ENCODE data around the gene CCDC127. TPM values are rescaled to one million over a fixed set of nuclear protein-coding genes. Genes with fewer than 3 reads are reported as not detected.
"Not testable (repeated sequence)": the region's sequence is repeated elsewhere in the genome, so short reads cannot be mapped to it uniquely, and the experiment has no call there.

The CCDC127 gene
- 7.7 TPM for total RNA-seq (ENCODE audit: insufficient read depth, low replicate concordance)

- peak; percentile 98 for DNase-seq (ENCODE audit: low spot score)
Measured at GRCh38 chr5:217494-218456, at the start of gene CCDC127, which contains the start of gene SDHA. Gene CCDC127, minus strand, starts transcription at chr5:218153. Its CDS starts 1,304 bp downstream, at chr5:216849. Gene SDHA, plus strand, starts transcription at chr5:218320. Its CDS starts 36 bp downstream, at chr5:218356.

DNA sequence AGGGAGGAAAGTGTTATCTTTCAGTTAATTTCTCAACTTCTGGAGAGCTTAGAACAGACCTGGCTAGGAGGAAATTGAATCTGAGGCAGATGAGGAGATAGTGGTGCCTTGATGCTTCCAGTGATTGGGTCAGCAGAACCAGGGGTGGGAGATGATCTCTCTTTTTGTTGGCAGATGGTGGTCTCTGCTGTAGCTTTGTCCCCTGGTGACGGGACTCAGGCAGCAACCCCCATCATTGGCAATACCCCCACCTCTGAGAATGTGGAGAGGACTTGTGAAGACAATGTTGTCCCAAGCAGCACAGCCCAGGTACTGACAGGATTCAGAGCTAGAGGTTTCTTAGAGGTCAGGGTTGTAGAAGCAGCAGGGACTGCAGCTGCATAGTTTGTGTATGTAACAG lies 49.8 kb upstream of the CCDC127 start:
- no peak for DNase-seq (ENCODE audit: low spot score)

DNA sequence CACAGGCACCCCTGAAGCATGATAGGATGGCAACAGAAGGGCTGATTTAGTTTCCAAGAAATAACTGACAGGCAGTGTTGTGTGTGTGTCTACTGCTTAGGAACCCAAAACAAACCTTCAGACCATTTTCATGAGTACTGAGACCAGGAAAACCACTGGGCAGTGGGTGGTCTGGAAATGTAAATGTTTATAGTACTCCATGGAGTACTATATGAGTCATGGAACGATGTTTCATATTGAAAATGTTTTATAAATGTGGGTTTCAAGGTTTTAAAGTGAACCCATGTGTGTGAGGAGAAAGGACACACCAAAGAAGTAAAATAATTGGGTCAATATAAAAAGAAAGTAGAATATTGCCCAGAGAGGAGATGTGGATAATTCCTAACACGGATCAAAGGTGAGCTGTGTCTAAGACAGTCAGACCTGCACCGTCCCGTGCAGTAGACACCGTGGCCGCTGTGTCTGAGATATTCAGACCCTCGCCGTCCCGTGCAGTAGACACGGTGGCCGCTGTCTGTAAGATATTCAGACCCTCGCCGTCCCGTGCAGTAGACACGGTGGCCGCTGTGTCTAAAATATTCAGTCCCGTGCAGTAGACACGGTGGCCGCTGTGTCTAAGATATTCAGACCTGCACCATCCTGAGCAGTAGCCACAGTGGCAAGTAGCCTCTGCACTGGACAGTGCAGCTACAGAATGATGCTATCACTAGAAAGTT lies 48.5 kb upstream of the CCDC127 start:
- DNase-seq (ENCODE audit: low spot score), result not testable (repeated sequence)

GRCh38 chr5:264338-264737 lies 46.4 kb upstream of the CCDC127 start:
- DNase-seq (ENCODE audit: low spot score), result no peak

DNA sequence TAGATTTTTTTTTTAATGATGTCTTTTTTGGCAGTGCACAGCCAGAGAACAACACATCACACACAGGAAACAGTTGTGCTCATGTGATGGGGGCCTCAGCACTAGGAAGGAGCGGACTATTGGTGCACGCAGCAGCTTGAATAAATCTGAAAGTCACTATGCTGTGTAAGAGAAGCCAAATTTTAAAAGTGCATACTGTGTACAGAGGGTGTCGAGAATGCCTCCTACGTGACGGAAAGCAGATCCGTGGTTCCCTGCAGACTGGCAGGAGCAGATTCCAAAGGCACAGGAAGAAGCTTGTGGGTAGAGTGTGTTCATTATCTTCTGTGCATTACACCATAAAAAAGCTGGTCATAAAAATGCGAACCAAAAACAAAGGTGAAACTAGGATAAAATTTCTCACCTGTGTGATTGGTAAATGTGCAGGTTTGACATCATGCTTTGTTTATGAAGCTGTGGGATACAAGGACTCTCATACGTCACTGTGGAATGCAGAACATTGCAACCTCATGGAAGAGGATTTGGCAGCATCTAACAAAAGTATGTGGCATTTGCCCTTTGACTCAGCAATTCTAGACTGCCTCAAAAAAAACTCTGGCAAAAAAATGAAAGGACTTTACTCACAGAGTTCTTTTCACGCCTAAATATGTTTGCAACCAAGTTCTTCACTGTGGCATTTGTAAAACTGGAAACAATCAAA lies 45.5 kb upstream of the CCDC127 start:
- DNase-seq (ENCODE audit: low spot score), result peak; percentile 85

- no peak for DNase-seq (ENCODE audit: low spot score)
Measured at GRCh38 chr5:257148-257547, 39.2 kb upstream of the CCDC127 start.

DNA sequence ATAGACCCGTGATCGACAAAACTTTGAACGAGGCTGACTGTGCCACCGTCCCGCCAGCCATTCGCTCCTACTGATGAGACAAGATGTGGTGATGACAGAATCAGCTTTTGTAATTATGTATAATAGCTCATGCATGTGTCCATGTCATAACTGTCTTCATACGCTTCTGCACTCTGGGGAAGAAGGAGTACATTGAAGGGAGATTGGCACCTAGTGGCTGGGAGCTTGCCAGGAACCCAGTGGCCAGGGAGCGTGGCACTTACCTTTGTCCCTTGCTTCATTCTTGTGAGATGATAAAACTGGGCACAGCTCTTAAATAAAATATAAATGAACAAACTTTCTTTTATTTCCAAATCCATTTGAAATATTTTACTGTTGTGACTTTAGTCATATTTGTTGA lies 38.4 kb upstream of the CCDC127 start:
- DNase-seq (ENCODE audit: low spot score), result not testable (repeated sequence)

DNA sequence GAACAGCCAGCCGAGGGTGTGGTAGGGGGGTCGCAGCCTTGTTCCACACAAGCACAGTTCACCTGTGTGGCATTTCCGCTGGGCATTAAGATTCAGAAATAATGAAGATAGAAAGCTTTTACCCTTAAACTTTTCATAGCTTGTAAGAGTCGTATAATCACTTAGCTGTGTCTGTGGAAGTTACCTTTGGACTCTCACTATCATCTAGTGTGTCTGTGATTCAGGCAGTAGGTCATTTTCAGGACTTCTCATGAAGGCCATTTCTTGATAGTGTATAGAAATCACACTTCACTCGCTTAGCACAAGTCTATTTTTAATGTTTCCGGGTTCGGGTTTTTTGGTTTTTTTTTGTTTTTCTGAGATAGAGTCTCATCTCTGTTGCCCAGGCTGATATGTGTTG lies 37.2 kb upstream of the CCDC127 start:
- not testable (repeated sequence) for DNase-seq (ENCODE audit: low spot score)

DNA sequence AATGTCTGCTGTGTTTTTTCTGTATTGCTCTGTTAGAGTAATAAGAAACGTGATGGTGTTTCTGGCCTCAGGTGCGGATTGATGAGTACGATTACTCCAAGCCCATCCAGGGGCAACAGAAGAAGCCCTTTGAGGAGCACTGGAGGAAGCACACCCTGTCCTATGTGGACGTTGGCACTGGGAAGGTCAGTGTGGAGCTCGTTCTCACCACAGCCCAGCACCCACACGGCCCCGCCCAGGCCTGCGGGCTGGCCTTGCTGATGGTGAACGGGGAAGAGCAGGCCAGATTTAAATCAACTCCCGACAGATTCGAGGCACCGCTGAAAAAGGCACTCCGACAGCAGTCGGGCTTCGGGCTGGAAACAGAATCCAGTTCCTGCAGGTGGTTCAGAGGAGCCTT lies 36.4 kb upstream of the CCDC127 start:
- DNase-seq (ENCODE audit: low spot score), result not testable (repeated sequence)

GRCh38 chr5:252546-252945 lies 34.6 kb upstream of the CCDC127 start:
- DNase-seq (ENCODE audit: low spot score), result no peak

DNA sequence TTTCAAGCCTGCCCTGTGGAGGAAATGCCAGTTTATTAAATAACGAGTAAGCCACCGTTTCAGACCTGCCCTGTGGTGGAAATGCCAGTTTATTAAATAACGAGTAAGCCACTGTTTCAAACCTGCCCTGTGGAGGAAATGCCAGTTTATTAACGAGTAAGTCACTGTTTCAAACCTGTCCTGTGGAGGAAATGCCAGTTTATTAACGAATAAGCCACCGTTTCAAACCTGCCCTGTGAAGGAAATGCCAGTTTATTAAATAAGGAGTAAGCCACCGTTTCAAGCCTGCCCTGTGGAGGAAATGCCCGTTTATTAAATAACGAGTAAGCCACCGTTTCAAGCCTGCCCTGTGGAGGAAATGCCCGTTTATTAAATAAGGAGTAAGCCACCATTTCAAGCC lies 34.0 kb upstream of the CCDC127 start:
- not testable (repeated sequence) for DNase-seq (ENCODE audit: low spot score)

GRCh38 chr5:251538-251937 lies 33.6 kb upstream of the CCDC127 start:
- not testable (repeated sequence) for DNase-seq (ENCODE audit: low spot score)

GRCh38 chr5:251016-251415 lies 33.1 kb upstream of the CCDC127 start:
- DNase-seq (ENCODE audit: low spot score), result not testable (repeated sequence)

DNA sequence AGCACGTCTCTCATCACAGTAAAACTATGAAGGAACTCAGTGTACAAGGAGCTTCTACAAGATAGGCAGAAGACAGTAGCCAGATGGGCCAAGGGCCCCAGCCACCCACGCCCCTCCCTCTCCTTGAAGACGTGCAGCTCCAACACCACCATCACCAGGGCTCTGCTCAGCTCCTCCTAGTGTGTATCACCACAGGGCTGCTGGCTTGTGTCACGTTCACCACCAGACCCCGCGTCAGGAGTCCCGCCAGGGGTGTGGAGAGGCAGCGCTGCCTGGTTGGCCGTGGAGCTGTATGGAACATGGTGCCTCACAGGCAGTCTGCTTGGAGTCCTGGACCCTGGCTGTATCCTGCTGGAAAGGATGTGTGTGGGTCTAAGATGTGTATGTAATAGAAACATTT lies 32.4 kb upstream of the CCDC127 start:
- not testable (repeated sequence) for DNase-seq (ENCODE audit: low spot score)

GRCh38 chr5:245717-246116 lies 27.8 kb upstream of the CCDC127 start:
- DNase-seq (ENCODE audit: low spot score), result not testable (repeated sequence)

DNA sequence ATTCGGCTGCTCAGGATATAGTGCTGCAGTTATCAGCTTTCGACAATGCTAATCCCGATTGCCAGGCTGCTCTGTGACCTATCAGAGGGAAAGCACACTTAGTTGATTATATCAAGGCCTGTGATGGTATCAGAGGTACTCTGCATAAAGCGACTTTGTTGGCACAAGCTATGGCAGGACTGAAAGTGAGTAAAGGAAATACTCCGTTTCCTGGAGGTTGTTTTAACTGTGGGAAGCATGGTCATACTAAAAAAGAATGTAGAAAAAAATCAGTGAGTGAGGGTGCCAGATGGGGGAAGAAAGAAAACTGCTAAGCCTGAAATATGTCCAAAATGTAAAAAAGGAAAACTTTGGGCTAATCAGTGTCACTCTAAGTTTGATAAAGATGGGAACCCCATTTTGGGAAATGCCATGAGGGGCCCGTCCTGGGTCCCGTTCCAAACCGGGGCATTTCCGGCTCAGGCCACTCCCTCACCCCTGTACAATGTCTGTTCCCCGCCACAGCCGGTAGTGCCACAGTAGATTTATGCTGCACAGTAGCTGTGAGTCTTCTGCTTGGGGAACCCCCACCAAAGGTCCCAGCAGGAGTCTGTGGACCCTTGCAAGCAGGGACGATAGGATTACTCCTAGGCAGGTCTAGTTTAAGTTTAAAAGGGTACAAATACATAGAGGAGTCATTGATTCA lies 25.9 kb upstream of the CCDC127 start:
- not testable (repeated sequence) for DNase-seq (ENCODE audit: low spot score)

- not testable (repeated sequence) for DNase-seq (ENCODE audit: low spot score)
Measured at GRCh38 chr5:241045-241669, 23.2 kb upstream of the CCDC127 start.

DNA sequence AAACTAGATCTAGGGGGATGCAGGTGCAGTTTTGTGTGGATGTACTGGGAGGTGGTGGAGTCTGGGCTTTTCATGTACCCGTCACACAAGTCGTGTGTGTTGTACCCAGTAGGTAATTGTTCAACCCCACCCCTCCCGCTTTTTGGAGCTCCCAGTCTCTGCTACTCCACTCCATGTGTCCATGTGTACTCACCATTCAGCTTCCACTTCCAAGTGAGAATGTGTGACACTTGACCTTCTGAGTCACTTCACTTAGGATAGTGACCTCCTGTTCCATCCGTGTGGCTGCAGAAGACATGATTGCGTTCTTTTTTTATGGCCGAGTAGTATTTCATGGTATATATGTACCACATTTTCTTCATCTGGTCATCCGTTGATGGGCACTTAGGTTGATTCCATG lies 22.6 kb upstream of the CCDC127 start:
- DNase-seq (ENCODE audit: low spot score), result not testable (repeated sequence)

DNA sequence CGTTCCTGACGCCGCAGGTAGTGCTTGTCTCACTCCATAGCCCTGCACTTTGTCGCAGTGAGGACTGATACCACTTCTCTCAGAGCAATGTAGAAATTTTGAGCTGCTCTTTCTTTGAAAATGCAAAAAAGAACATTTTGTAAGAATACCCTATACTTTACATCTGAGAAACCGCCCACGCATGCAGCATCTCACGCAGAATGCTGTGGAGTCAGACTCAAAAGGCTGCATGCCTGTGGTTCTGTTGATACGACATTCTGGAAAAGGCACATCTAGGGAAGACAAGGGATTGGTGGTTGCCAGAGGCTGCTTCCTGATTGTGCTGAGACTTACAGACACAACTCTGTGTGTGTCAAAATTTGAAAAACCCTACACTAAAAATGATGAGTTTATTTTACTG lies 20.0 kb upstream of the CCDC127 start:
- DNase-seq (ENCODE audit: low spot score), result not testable (repeated sequence)

DNA sequence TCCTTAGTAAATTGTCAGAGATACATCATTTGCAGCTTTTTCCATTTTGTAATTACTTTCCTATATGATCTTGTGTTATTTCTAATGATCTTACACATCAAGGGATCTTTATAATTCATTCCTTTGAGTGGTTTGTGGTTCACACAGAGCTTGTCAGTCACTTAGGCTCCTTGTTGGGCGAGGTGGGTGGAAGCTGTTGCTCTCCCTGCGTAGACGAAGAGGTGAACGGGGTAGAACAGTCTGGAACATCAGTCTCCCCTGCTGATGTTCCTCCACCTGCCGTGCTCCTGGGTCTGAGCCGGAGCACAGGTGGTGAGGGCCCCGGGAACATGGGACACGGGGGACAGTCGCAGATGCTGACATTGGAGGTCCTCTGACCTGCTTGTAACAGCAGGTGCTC lies 17.6 kb upstream of the CCDC127 start:
- not testable (repeated sequence) for DNase-seq (ENCODE audit: low spot score)

- DNase-seq (ENCODE audit: low spot score), result no peak
Measured at GRCh38 chr5:234450-234849, 16.5 kb upstream of the CCDC127 start.
